A549 treated with RU486 at 1 μM for 4 hours (cell line): ENCODE results near the gene PPP2R3B. TPM values are rescaled to one million over a fixed set of nuclear protein-coding genes. Genes with fewer than 3 reads are reported as not detected.

Experiments
- total RNA-seq: library from RNA; stranded (reverse); fragments of 200-300 nt; extraction: Qiagen RNA extraction; gene quantifications from 5 replicates; pipeline ENCODE4 v1.2.3, GENCODE V29; 2022; ENCODE audit warnings: low read depth

Gene PPP2R3B, protein sequence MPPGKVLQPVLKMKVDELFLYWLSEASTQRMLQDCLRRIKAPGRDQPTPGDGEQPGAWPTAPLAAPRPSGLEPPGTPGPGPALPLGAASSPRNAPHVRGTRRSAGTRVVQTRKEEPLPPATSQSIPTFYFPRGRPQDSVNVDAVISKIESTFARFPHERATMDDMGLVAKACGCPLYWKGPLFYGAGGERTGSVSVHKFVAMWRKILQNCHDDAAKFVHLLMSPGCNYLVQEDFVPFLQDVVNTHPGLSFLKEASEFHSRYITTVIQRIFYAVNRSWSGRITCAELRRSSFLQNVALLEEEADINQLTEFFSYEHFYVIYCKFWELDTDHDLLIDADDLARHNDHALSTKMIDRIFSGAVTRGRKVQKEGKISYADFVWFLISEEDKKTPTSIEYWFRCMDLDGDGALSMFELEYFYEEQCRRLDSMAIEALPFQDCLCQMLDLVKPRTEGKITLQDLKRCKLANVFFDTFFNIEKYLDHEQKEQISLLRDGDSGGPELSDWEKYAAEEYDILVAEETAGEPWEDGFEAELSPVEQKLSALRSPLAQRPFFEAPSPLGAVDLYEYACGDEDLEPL
- 18.1 to 25.9 TPM (median 23.9 TPM) in 5 replicates for total RNA-seq

DNA sequence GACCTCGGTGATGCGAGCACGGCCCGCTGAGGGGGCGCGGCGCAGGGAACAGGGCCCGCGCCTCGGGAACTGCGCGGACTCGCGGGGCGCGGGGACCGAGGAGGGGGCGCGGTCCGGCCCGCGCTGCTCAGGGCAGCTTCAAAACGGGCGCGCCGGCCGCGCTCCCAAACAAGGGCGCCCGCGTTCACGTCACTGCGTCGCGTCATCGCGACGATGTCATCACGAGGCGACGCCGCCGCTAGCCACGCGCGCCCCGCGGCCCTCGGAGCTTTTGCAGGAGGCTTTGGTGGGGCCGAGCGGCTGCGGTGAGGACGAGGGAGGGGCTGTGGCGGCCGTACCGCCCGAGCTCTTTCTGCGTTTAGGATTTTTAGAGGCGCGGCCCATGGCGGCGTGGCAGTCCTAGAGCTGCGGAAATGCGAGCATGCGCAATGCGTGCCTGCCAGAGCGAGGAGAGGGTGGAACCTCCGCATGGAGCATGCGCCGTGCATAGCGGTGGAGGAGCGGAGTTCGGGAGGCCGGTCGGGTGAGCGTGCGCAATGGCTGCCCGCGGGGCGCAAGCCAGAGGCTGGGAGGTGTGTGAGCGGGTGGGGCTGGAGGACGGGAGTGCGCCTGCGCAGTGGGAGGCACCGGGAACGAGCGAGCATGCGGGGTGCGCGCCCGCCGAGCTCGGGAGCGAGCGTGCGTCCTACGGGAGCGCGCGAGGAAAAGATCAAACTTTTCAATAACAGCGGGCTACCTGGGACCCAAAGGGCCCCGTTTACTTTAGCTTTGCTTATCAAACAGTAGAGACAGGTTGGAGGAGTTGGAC lies at the start of gene PPP2R3B:
Gene PPP2R3B (minus strand): TSS at position 140 of the 808 bp plus-strand sequence. CDS start 216 bp downstream, outside the sequence.

DNA sequence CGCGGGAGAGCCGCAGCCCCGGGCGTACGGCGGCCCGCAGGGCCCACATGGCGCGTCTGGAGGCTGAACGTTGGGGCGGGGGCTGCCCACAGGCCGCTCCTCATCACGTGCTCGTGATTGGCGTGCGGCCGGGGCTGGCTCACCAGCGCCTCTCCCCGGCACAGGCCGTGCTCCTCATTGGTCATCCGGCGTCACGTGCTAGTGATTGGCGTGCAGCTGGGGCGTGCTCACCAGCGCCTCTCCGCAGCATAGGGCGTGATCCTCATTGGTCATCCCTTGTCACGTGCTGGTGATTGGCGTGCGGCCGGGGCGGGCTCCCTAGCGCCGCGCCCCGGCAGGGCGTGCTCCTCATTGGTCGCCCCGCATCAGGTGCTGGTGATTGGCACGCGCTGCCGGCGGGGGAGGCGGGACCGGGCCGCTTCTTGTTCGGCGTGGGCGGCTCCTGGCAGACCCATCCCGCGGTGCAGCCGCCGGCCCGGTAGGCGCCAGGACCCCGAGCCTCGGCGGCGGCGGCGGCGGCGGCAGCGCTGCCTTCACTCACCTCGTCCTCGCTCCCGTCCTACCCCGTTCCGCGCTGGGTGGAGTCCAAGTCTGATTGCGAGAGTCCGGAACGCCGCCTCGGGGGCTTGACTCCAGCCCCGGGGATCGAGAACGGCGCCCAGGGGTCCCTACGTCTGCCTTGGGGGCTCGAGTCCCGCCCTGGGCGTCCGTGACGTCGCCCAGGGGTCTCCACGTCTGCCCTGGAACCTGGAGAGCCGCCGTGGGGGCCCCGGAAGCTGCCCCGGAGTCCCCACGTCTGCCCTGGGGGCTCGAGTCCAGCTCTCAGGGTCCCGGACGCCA lies 67.7 kb downstream of the PPP2R3B start, which contains the start of gene GTPBP6:
Gene GTPBP6 (minus strand): TSS at position 58 of the 840 bp plus-strand sequence. CDS start 9 bp downstream, at position 49.

Other genes starting within 250 kb of the PPP2R3B start
- 26.9 to 34.8 TPM (median 33.6 TPM) in 5 replicates for gene PLCXD1, start 105.5 kb downstream of the PPP2R3B start, total RNA-seq
- 33.0 to 57.8 TPM (median 51.0 TPM) in 5 replicates for gene GTPBP6, start 68.1 kb downstream of the PPP2R3B start, total RNA-seq
- gene SHOX, start 243.9 kb upstream of the PPP2R3B start, total RNA-seq = not detected in 5 replicates